NCI-H526 (cell line): ENCODE results near the gene ATP10D.
"Not testable (repeated sequence)": the region's sequence is repeated elsewhere in the genome, so short reads cannot be mapped to it uniquely, and the experiment has no call there.

ENCODE experiments used
- DNase-seq, 2 experiments: peaks; one replicate each; lab custom pipeline; 2025; lab: John Stamatoyannopoulos, UW

The ATP10D gene

GRCh38 chr4:47535567-47536147 is 50.6 kb downstream of the ATP10D start:
- DNase-seq: no peak

- no peak for DNase-seq
These were observed 51.9 kb downstream of the ATP10D start for GRCh38 chr4:47536966-47537365.

- no peak for DNase-seq
These were observed 53.2 kb downstream of the ATP10D start for GRCh38 chr4:47538111-47538824.

- no peak for DNase-seq
These were observed 53.7 kb downstream of the ATP10D start for GRCh38 chr4:47538825-47539154.

- not testable (repeated sequence) for DNase-seq
These were observed 57.6 kb downstream of the ATP10D start for GRCh38 chr4:47542640-47543039.

DNA sequence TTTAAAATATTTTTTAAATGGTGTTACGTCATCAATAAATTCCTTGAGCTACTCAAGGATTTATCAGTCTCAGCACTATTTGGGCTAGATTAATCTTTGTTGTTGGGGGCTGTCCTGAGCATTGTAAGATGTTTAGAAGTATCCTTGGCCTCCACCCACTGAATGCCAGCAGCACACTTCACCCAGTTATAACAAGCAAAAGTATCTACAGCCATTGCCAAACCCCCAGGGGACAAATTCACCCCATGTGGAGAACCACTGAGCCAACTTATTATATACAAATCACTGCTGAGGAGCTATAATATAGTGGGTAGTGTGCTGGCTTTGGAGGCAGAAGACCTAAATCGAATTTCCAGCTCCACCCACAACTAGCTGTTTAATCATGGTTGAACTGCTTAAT is 58.3 kb downstream of the ATP10D start:
- no peak for DNase-seq

DNA sequence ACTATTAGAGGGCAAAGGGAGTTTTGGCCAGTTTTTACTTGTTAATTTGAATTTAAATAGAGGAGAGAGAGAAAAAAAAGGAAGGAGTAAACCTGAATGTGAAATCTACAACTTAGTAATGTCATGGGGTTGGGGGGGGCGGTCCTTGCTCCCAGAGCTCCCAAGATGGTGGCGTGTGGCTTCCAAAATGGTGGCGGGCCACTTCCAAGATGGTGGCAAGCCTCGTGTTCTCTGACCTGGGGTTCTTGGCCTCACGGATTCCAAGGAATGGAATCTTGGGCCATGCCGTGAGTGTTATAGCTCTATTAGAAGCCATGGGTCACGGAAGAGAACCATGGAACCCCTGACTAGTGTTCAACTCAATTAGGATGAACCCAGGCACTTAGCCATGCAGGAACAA is 65.3 kb downstream of the ATP10D start:
- DNase-seq: not testable (repeated sequence)

DNA sequence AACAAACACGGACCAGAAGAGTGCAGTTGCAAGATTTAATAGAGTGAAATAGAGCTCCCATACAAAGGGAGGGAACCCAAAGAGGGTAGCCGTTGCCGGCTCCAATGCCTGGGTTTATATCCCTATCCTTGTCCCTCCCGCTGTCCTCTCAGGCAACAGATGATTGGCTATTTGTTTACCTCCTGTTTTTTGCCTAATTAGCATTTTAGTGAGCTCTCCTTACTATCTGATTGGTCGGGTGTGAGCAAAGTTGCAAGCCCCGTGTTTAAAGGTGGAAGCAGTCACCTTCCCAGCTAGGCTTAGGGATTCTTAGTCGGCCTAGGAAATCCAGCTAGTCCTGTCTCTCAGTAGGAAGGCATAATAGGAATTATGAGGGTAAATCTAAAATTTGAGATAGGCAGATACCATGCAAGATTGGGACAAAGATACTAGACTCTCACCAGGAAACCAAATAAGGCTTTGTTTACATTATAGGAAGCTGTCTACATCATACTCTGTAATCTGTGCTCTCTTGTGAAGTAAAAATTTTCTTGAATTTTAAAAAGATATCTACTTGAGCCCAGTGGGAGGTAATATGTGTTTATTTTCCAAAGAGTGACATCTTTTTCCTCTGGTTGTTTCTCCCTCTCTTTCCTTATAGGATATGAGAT is 65.9 kb downstream of the ATP10D start:
- no peak for DNase-seq

DNA sequence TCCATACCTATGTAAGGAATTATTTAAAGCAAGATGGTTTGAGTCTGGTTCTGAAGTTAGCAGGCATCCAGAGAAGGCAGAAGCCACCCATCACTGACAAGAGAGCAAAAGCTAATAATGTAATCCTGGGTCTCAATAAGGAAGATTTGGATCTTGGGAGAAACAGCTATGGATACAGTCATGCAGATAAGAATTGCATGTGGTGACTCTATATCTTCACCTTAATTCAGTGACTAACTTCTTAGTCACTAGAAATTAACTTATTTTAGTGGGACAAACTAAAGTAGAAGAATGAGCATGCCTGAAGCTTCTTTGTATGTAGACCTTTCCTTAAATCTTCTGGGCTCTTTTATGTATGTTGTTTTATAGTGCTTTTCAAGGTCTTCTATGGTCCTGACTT is 66.6 kb downstream of the ATP10D start:
- no peak for DNase-seq

GRCh38 chr4:47553329-47554125 is 68.5 kb downstream of the ATP10D start:
- DNase-seq: peak in 1 of 2 experiments; percentile 4

DNA sequence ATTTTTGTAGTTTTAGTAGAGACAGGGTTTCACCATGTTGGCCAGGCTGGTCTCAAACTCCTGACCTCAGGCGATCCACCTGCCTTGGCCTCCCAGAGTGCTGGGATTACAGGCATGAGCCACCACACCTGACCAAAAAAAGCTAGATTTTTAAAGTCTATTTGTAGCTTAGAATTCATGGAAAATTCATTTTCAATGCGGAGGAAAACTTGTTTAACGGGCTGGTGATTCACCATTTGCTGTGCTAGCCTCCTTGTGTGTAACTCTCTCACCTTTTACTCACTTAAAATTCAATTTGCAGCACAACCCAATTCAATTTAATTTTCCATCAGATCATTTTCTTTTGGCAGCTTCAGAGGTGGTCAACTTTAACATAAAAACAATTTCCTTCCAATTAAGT is 70.8 kb downstream of the ATP10D start:
- not testable (repeated sequence) for DNase-seq

GRCh38 chr4:47557255-47557654 is 72.2 kb downstream of the ATP10D start:
- DNase-seq: no peak

DNA sequence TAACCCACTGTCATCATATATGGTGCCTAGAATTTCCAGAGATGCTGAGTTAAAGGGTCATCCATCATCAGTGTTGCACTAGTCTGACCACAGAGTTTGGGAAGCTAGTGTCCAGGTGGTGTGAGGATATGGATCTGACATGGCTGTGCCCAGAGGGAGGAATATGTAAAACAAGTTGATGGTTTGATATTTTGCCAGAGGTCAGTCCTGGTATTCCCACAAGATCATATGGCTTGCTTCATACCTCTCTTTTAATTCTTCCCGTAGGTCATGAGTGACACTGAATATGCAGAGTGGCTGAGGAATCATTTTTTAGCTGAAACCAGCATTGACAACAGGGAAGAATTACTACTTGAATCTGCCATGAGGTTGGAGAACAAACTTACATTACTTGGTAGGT is 75.6 kb downstream of the ATP10D start:
- DNase-seq: no peak

- peak in 1 of 2 experiments; percentile 29 for DNase-seq
These were observed 76.3 kb downstream of the ATP10D start for GRCh38 chr4:47561331-47561730.

GRCh38 chr4:47562297-47562696 is 77.2 kb downstream of the ATP10D start:
- DNase-seq: peak; percentile 81 to 85

DNA sequence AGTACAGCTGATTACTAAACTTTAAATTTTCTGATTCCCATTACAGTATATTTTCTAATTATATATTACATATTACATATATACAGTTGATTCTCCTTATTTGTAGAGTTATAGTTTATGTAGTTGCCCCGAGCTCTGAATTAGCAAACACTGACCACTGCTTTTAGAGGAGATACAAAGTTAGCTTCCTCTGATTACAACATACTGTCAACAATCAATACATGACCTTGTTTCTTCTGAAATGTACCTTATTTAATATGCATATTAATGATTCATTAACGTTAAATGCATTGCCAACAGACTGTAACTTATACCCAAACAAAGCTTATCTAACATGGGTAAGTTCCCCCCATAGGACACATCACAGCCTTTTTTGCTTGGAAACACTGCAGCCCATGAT is 81.5 kb downstream of the ATP10D start:
- no peak for DNase-seq

- no peak for DNase-seq
These were observed 81.9 kb downstream of the ATP10D start for GRCh38 chr4:47566969-47567368.

- DNase-seq: no peak
These were observed 82.4 kb downstream of the ATP10D start for GRCh38 chr4:47567511-47567910.

- DNase-seq: no peak
These were observed 85.7 kb downstream of the ATP10D start for GRCh38 chr4:47570816-47571215.

GRCh38 chr4:47572981-47573380 is 87.9 kb downstream of the ATP10D start:
- DNase-seq: no peak

DNA sequence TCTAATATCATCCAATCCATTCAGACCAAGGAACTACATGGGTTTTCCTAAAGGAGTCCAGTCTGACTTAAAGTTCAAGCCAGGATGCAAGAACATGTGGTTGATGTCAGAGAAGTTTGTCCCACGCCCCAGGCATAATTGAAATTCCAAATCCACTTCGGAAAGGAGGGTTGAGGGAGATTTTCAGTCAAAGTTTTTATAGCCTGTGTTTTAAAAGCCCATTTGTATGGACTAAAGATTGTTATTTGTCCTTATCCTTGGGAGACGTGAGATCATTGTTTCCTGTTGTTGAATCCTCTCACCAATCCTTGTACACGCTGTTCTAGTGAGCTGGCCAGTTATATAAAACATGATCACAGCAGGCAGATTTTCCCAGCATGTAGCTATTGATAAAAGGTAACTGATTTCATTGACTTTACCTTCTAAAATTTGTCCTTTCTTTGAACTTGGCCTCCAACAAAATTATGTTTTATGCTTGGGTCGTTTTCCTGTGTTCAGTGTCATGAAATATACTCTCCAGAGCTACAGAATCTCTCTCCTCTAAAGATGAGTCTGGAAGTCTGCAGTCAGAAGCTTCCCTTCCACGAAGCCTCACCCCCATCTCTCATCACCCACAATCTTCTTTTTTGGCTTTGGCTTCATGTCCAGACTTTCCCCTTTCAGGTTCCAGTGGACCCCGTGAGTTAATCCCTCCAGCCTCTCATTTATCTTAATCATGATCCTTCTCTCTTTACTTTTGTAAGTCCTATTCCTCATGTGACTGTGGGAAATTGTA is 92.9 kb downstream of the ATP10D start:
- DNase-seq: no peak

DNA sequence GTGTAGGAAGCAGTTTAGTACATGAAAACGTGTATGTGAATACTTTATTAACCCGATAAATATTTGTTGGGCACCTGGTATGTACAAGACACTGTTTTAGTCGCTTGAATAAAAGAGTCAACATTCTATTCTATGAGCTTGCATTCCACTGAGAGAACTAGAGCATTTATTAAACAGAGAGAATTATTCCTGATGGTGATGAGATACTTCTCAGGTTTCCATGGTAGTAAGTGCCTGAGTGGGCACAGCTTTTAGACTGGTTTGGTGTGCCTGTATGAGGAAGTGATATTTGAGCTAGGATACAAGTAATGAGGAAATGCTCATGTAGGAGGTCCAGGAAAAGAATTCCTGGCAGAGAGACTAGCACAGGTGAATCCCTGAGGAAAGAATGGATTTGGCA is 94.2 kb downstream of the ATP10D start:
- no peak for DNase-seq
